Measurements from ENCODE around the gene SGIP1.
"Not testable (repeated sequence)": the region's sequence is repeated elsewhere in the genome, so short reads cannot be mapped to it uniquely, and the experiment has no call there.

Gene SGIP1

GRCh38 chr1:66552287-66552686, 18.3 kb downstream of the SGIP1 start:
- FAIRE-seq: no peak
- no peak for DNase-seq (ENCODE audit: insufficient read length, low spot score)

GRCh38 chr1:66552829-66553228, 18.9 kb downstream of the SGIP1 start:
- DNase-seq (ENCODE audit: insufficient read length, low spot score) (no peak), FAIRE-seq (no peak)

GRCh38 chr1:66553846-66554245, 19.9 kb downstream of the SGIP1 start:
- FAIRE-seq (no peak), DNase-seq (ENCODE audit: insufficient read length, low spot score) (no peak)

GRCh38 chr1:66556161-66556611, 22.2 kb downstream of the SGIP1 start:
- no peak for DNase-seq (ENCODE audit: insufficient read length, low spot score)
- no peak for FAIRE-seq

- FAIRE-seq: no peak
- no peak for DNase-seq (ENCODE audit: insufficient read length, low spot score)
Observed at GRCh38 chr1:66557157-66557556, 23.2 kb downstream of the SGIP1 start.

GRCh38 chr1:66559517-66559916, 25.6 kb downstream of the SGIP1 start:
- FAIRE-seq (no peak), DNase-seq (ENCODE audit: insufficient read length, low spot score) (no peak)

GRCh38 chr1:66562561-66562960, 28.6 kb downstream of the SGIP1 start:
- FAIRE-seq: no peak

GRCh38 chr1:66563094-66563800, 29.3 kb downstream of the SGIP1 start:
- FAIRE-seq (no peak), DNase-seq (ENCODE audit: insufficient read length, low spot score) (no peak)

More at GRCh38 chr1:66562561-66562960, 28.6 kb downstream of the SGIP1 start:
- no peak for DNase-seq (ENCODE audit: insufficient read length, low spot score)

- DNase-seq (ENCODE audit: insufficient read length, low spot score): no peak
- no peak for FAIRE-seq
Observed at GRCh38 chr1:66563941-66564630, 30.1 kb downstream of the SGIP1 start.

GRCh38 chr1:66570196-66570595, 36.2 kb downstream of the SGIP1 start:
- DNase-seq (ENCODE audit: insufficient read length, low spot score): no peak
- FAIRE-seq: no peak

- no peak for DNase-seq (ENCODE audit: insufficient read length, low spot score)
- no peak for FAIRE-seq
Observed at GRCh38 chr1:66571789-66572188, 37.8 kb downstream of the SGIP1 start.

GRCh38 chr1:66575739-66576138, 41.8 kb downstream of the SGIP1 start:
- DNase-seq (ENCODE audit: insufficient read length, low spot score) (no peak), FAIRE-seq (no peak)

- DNase-seq (ENCODE audit: insufficient read length, low spot score) (no peak), FAIRE-seq (no peak)
Observed at GRCh38 chr1:66576645-66577044, 42.7 kb downstream of the SGIP1 start.

- no peak for FAIRE-seq
Observed at GRCh38 chr1:66578841-66579240, 44.9 kb downstream of the SGIP1 start.

GRCh38 chr1:66580081-66580480, 46.1 kb downstream of the SGIP1 start:
- no peak for FAIRE-seq
- no peak for DNase-seq (ENCODE audit: insufficient read length, low spot score)

More at GRCh38 chr1:66578841-66579240, 44.9 kb downstream of the SGIP1 start:
- no peak for DNase-seq (ENCODE audit: insufficient read length, low spot score)

- FAIRE-seq: no peak
- no peak for DNase-seq (ENCODE audit: insufficient read length, low spot score)
Observed at GRCh38 chr1:66583021-66583420, 49.1 kb downstream of the SGIP1 start.

- FAIRE-seq (no peak), DNase-seq (ENCODE audit: insufficient read length, low spot score) (no peak)
Observed at GRCh38 chr1:66585002-66585401, 51.0 kb downstream of the SGIP1 start.

- no peak for FAIRE-seq
- no peak for DNase-seq (ENCODE audit: insufficient read length, low spot score)
Observed at GRCh38 chr1:66589326-66589725, 55.4 kb downstream of the SGIP1 start.

- DNase-seq (ENCODE audit: insufficient read length, low spot score); FAIRE-seq: not testable (repeated sequence)
Observed at GRCh38 chr1:66592106-66592507, 58.2 kb downstream of the SGIP1 start.

- FAIRE-seq: no peak
- DNase-seq (ENCODE audit: insufficient read length, low spot score): no peak
Observed at GRCh38 chr1:66596191-66596590, 62.2 kb downstream of the SGIP1 start.

GRCh38 chr1:66597500-66597899, 63.5 kb downstream of the SGIP1 start:
- FAIRE-seq (no peak), DNase-seq (ENCODE audit: insufficient read length, low spot score) (no peak)

- DNase-seq (ENCODE audit: insufficient read length, low spot score) (no peak), FAIRE-seq (no peak)
Observed at GRCh38 chr1:66598670-66599069, 64.7 kb downstream of the SGIP1 start.
